Chondrocyte (in vitro differentiated cells): ENCODE measurements around the gene FER1L5. TPM values are rescaled to one million over a fixed set of nuclear protein-coding genes. Genes with fewer than 3 reads are reported as not detected.

ENCODE experiments used
- DNase-seq: peaks from one replicate; pipeline ENCODE4 v3.0.0; 2021; ENCODE audit warnings: mixed read lengths, low spot score
- H3K27ac Mint-ChIP-seq: one replicate; pipeline ENCODE4 v1.8.0; 2021; ENCODE audit warnings: mild to moderate bottlenecking, moderate library complexity, mixed read lengths; ENCODE audit not compliant: unreplicated experiment
- H3K27me3 Mint-ChIP-seq: 2 replicates; pipeline ENCODE4 v1.8.0; 2021; ENCODE audit warnings: low read depth, mixed read lengths
- H3K36me3 Mint-ChIP-seq: 2 replicates; pipeline ENCODE4 v1.8.0; 2021; ENCODE audit warnings: low read depth, mixed read lengths
- H3K4me1 Mint-ChIP-seq: 2 replicates; pipeline ENCODE4 v1.8.0; 2021; ENCODE audit warnings: low read depth, mild to moderate bottlenecking, mixed read lengths
- H3K4me3 Mint-ChIP-seq: one replicate; pipeline ENCODE4 v1.8.0; 2021; ENCODE audit warnings: mild to moderate bottlenecking, moderate library complexity, mixed read lengths; ENCODE audit not compliant: unreplicated experiment
- H3K9me3 Mint-ChIP-seq: 2 replicates; pipeline ENCODE4 v1.8.0; 2021; ENCODE audit warnings: low read depth, mixed read lengths
- total RNA-seq: library from RNA; stranded (reverse); gene quantifications from 3 replicates; pipeline ENCODE4 v1.2.1, GENCODE V29; 2021
- TF ChIP-seq, protein P1 (sequence below): fragments of 200-600 bp; sonication (generic); IDR thresholded peaks from 2 replicates; pipeline ENCODE4 v1.5.0; 2021; ENCODE audit warnings: antibody characterized with exemption, mild to moderate bottlenecking, moderate library complexity

FER1L5 gene
- total RNA-seq, 1 donor from 2014 or later, result not detected

DNA sequence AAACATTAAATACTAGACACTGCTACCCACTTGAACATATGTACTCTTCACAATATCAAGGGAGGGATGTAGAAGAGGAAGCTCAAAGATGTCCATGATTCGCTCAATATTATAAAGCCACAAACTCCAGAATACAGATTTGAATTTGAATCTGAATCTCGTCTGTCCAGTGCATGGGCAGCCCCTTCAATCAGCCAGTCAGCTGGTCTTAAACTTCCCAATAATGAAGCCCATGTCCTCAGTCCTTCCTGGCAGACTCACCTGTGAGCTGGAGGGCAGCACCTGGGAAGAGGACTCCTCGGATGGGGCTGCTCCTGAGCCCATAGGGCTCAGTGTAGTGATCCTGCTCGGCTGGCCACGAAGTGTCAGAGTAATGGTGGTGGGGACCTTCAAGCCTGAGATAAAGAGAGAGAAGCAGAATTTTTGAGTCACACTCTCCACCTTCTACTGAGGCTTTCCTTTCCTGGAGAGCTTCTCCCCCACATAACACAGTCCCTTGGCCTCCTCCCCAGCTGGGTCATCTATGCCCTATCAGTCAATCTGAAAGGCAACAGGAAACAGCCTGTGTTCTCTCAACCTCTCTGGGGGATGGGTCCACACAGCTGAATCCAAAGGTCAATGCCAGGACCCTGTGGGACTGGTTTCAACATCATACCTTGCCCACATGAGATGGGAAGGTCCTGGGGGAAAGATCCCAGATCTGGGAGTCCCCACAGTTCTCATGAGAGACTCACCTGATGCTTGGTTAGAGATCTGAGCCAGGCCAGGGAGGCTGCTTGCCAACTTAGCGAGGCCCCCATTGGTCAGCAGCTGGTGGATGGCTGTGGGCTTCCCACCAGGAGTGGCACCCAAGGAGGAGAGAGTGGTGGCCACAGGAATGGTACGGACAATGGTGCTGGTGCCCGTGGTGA lies 40.9 kb upstream of the FER1L5 start:
- no peaks in the 10 kb centered on the region for H3K4me1 Mint-ChIP-seq

DNA sequence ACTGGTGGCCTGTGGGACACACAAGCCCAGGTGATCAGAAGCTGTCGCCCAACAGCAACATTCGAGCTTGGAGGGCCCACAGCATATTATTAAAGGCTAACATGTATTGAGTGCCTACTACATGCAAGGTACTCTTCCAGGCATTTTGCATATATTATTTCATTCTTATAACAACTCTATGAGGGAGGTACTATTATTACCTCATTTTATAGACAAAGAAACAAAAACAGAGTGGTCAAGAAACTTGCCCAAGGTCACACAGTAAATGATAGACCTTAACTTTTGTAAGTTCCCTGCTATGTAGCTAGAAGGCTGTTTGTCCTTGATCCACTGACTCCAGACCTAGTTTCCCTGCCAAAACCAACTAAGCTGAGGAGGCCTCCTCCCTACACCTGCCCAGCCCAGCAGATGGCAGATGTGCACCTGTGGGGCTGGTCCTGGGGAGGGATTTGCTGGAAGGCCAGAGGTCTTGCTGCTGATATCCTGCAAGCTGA lies 40.2 kb upstream of the FER1L5 start:
- no peak for DNase-seq
- Mint-ChIP-seq H3K9me3 (no peaks in the 10 kb centered on the region), H3K27ac (no peak overlapping the region), H3K4me1 (no peaks in the 10 kb centered on the region), H3K4me3 (no peak overlapping the region), H3K27me3 (no peaks in the 10 kb centered on the region), H3K36me3 (peaks cover 55% of the 10 kb centered on the region)
- TF ChIP-seq, protein P1, sequence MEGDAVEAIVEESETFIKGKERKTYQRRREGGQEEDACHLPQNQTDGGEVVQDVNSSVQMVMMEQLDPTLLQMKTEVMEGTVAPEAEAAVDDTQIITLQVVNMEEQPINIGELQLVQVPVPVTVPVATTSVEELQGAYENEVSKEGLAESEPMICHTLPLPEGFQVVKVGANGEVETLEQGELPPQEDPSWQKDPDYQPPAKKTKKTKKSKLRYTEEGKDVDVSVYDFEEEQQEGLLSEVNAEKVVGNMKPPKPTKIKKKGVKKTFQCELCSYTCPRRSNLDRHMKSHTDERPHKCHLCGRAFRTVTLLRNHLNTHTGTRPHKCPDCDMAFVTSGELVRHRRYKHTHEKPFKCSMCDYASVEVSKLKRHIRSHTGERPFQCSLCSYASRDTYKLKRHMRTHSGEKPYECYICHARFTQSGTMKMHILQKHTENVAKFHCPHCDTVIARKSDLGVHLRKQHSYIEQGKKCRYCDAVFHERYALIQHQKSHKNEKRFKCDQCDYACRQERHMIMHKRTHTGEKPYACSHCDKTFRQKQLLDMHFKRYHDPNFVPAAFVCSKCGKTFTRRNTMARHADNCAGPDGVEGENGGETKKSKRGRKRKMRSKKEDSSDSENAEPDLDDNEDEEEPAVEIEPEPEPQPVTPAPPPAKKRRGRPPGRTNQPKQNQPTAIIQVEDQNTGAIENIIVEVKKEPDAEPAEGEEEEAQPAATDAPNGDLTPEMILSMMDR, result peak; percentile 14

More for the DNA sequence above, 40.9 kb upstream of the FER1L5 start:
- DNase-seq, result no peak
- no peak overlapping the region for H3K4me3 Mint-ChIP-seq
- TF ChIP-seq, protein P1, result no peak
- H3K9me3 Mint-ChIP-seq, result no peaks in the 10 kb centered on the region
- peak overlapping the region; percentile 24 for H3K27ac Mint-ChIP-seq
- H3K36me3 Mint-ChIP-seq, result peaks cover 51% of the 10 kb centered on the region
- H3K27me3 Mint-ChIP-seq, result no peaks in the 10 kb centered on the region

DNA sequence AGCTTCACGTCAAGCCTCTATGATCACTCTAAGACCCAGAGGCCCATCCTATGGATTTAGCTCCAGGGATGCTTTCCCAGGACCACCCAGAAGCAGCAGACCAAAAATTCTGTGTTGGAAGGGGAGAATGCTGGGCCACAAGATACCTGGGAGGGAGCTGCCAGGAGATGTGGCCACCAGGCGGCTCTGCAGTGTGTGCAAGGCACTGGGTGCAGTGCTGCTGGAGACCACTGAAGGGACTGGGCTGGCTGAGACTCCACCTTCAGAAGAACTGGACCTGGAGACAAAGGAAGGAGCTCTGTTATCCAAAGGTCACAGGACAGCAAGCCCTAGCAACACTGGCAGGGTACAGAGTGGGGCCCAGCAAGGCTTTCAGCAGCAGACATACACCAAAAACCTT lies 38.5 kb upstream of the FER1L5 start:
- Mint-ChIP-seq H3K4me3 (no peak overlapping the region), H3K27ac (no peak overlapping the region), H3K9me3 (no peaks in the 10 kb centered on the region), H3K4me1 (no peaks in the 10 kb centered on the region), H3K36me3 (peaks cover 63% of the 10 kb centered on the region), H3K27me3 (no peaks in the 10 kb centered on the region)
- no peak for DNase-seq
- TF ChIP-seq, protein P1, result peak; percentile 34

DNA sequence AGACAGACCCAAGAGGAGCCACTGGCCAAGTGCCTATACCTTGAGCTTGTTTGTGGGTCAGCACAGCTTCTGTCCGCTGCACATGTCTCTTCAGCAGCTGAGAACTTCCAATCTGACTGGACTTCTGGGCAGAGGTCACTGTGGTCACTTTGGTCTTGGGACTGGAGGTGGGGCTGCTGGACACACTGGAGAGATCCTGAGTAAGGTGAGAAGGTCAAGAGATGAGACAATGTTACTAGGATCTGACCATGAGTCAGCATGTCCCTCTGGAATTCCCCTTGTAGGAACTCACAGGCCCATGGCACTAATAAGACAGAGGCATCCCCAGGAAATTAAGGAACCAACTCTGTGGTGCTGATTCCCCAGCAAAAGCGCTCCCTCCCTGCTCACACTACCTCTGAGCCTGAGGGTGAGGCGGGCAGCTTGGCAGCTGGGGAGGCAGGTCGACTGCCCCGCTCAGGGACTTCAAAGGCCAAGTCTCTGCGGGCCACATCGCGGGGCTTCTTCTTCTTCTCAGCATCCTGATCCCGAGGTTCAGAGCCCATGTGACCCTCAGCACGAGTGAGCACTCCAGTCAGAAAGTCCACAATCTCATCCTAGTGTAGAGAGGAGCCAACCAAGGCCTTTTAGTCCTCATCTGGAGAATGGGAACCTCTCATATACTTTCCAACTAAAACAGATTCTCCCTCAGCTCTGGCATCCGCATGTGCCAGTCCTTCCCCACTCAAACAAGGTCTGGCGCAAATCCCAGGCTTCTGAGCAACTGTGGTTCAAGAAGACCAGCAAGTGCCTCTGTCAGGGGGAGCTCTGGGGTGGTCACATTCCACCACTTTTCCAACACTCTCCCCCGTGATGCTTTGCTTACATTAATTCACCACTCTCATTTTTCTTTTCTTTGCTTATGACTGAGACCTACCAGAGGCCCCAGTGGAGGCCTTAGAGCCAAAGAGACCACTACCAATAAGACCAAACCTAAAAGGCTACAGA lies 33.8 kb upstream of the FER1L5 start:
- no peak overlapping the region for H3K4me3 Mint-ChIP-seq
- H3K4me1 Mint-ChIP-seq, result no peaks in the 10 kb centered on the region
- no peaks in the 10 kb centered on the region for H3K9me3 Mint-ChIP-seq
- no peaks in the 10 kb centered on the region for H3K27me3 Mint-ChIP-seq
- peak overlapping the region; percentile 71 for H3K27ac Mint-ChIP-seq
- peaks cover 75% of the 10 kb centered on the region for H3K36me3 Mint-ChIP-seq
- no peak for DNase-seq
- TF ChIP-seq, protein P1, result no peak

DNA sequence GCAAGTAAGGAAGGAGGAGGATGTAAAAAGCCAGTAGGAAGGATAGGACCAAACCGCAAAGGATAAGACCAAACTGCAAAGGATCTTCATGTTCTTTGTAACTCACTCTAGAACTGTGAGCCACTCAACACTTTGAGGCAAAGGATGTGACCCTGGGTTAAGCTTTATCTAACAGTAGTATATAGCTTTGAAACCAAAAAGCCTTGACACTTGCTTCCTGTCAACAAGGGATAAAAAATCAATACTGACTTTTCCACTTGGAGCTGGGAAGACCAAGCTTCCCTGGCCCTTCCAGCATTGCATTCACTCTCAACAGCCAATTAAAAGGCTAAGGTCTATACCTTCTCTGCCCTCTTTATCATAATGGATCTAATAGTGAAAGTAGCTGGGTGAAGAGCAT lies 26.4 kb upstream of the FER1L5 start:
- Mint-ChIP-seq H3K27me3 (no peaks in the 10 kb centered on the region), H3K27ac (peak overlapping the region; percentile 96), H3K4me3 (no peak overlapping the region), H3K4me1 (peaks cover 44% of the 10 kb centered on the region), H3K36me3 (peaks cover 21% of the 10 kb centered on the region), H3K9me3 (no peaks in the 10 kb centered on the region)
- TF ChIP-seq, protein P1, result no peak
- no peak for DNase-seq
